NCI-H1436 (cell line): ENCODE measurements around the gene HNRNPC.
"Not testable (repeated sequence)": the region's sequence is repeated elsewhere in the genome, so short reads cannot be mapped to it uniquely, and the experiment has no call there.

ENCODE experiments used
- DNase-seq: peaks from one replicate; lab custom pipeline; 2025; lab: John Stamatoyannopoulos, UW

The HNRNPC gene

GRCh38 chr14:21244544-21244943 is 24.7 kb downstream of the HNRNPC start:
- DNase-seq: no peak

GRCh38 chr14:21241218-21241819 is 27.9 kb downstream of the HNRNPC start:
- DNase-seq: no peak

- DNase-seq: no peak
These were observed 28.8 kb downstream of the HNRNPC start for GRCh38 chr14:21240417-21240816.

GRCh38 chr14:21238823-21239518 is 30.3 kb downstream of the HNRNPC start:
- no peak for DNase-seq

GRCh38 chr14:21236948-21237797 is 32.1 kb downstream of the HNRNPC start:
- DNase-seq: no peak

GRCh38 chr14:21234112-21234511 is 35.1 kb downstream of the HNRNPC start:
- no peak for DNase-seq

- DNase-seq: peak; percentile 13
These were observed 35.7 kb downstream of the HNRNPC start for GRCh38 chr14:21233457-21234076.

GRCh38 chr14:21231020-21231652 is 38.1 kb downstream of the HNRNPC start:
- DNase-seq: no peak

- DNase-seq: no peak
These were observed 39.4 kb downstream of the HNRNPC start for GRCh38 chr14:21229821-21230220.

GRCh38 chr14:21227981-21228380 is 41.3 kb downstream of the HNRNPC start:
- DNase-seq: no peak

GRCh38 chr14:21227150-21227549 is 42.1 kb downstream of the HNRNPC start:
- no peak for DNase-seq

- DNase-seq: no peak
These were observed 42.8 kb downstream of the HNRNPC start for GRCh38 chr14:21226467-21226866.

GRCh38 chr14:21225164-21225563 is 44.1 kb downstream of the HNRNPC start:
- not testable (repeated sequence) for DNase-seq

- DNase-seq: no peak
These were observed 48.3 kb downstream of the HNRNPC start for GRCh38 chr14:21220874-21221477.

- no peak for DNase-seq
These were observed 49.6 kb downstream of the HNRNPC start for GRCh38 chr14:21219561-21220111.

- DNase-seq: no peak
These were observed 50.1 kb downstream of the HNRNPC start for GRCh38 chr14:21219120-21219519.

- DNase-seq: no peak
These were observed 53.4 kb downstream of the HNRNPC start for GRCh38 chr14:21215879-21216251.

GRCh38 chr14:21215130-21215878 is 53.9 kb downstream of the HNRNPC start:
- no peak for DNase-seq

GRCh38 chr14:21213652-21214051 is 55.6 kb downstream of the HNRNPC start:
- DNase-seq: no peak

- DNase-seq: not testable (repeated sequence)
These were observed 56.4 kb downstream of the HNRNPC start for GRCh38 chr14:21212824-21213223.

- DNase-seq: no peak
These were observed 57.7 kb downstream of the HNRNPC start for GRCh38 chr14:21211509-21211908.
